Panc1 (cell line): ENCODE measurements around the gene SLCO3A1.

Source experiments
- POLR2AphosphoS5 ChIP-seq: IDR thresholded peaks from 2 replicates; pipeline ENCODE4 v1.6.1; 2012; ENCODE audit warnings: mild to moderate bottlenecking, low read depth, low read length, moderate library complexity
- REST ChIP-seq, 2 experiments: IDR thresholded peaks; 2 replicates each; pipeline ENCODE4 v1.6.1; 2011 to 2012; ENCODE audit warnings: low read depth in 2 of 2, control low read depth in 1 of 2, low read length in 1 of 2, mild to moderate bottlenecking in 1 of 2, moderate library complexity in 1 of 2; ENCODE audit not compliant: insufficient read depth in 1 of 2
- SIN3A ChIP-seq: IDR thresholded peaks from 2 replicates; pipeline ENCODE4 v1.6.1; 2012; ENCODE audit warnings: low read depth, mild to moderate bottlenecking, low read length, moderate library complexity, borderline replicate concordance; ENCODE audit not compliant: insufficient read depth
- TF ChIP-seq, protein P1 (sequence below): fragments of 450-650 bp; IDR thresholded peaks from 2 replicates; pipeline ENCODE4 v1.5.1; 2017; ENCODE audit warnings: mild to moderate bottlenecking

DNA sequence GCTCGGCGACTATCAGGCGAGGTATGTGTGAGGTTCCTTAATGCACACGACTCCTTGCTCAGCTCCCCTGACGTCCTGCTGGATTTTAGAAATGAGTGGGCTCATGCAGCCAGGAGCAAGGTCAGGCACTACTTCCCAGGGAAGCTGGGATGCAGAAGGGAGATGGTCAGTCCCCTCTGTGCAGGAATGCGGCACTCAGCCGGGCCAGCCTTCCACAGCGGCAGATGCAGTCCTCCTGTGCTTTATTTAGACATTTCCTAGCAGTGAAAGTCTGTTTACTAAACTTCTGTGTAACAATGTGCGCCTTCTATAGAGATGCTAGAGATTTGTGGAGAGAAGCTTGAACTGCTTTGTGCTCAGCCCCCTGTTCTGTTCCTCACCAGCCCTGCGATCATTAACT, 252.1 kb downstream of the SLCO3A1 start:
- TF ChIP-seq, protein P1, sequence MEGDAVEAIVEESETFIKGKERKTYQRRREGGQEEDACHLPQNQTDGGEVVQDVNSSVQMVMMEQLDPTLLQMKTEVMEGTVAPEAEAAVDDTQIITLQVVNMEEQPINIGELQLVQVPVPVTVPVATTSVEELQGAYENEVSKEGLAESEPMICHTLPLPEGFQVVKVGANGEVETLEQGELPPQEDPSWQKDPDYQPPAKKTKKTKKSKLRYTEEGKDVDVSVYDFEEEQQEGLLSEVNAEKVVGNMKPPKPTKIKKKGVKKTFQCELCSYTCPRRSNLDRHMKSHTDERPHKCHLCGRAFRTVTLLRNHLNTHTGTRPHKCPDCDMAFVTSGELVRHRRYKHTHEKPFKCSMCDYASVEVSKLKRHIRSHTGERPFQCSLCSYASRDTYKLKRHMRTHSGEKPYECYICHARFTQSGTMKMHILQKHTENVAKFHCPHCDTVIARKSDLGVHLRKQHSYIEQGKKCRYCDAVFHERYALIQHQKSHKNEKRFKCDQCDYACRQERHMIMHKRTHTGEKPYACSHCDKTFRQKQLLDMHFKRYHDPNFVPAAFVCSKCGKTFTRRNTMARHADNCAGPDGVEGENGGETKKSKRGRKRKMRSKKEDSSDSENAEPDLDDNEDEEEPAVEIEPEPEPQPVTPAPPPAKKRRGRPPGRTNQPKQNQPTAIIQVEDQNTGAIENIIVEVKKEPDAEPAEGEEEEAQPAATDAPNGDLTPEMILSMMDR: no peak
- no peak for TF ChIP-seq SIN3A
- TF ChIP-seq POLR2AphosphoS5: no peak
- TF ChIP-seq REST (IDR thresholded peaks at IDR 0.05; ENCODE audit: insufficient read depth in 1 of 2, low read depth in 2 of 2, low read length in 1 of 2): no peak
